Stimulated activated effector memory CD8-positive, alpha-beta T cell treated with anti-CD3 and anti-CD28 coated beads, Interleukin-12 subunit alpha, Interleukin-12 subunit beta, amount 100 ng/mL, for 72 hours (primary cell): ENCODE results near the gene DNAL1.

ENCODE experiments used
- ATAC-seq: fragments of 150-1000 bp; cut with Tn5 transposase; 2 replicates; pipeline ENCODE4 v1.10.0; 2021
- DNase-seq, 2 donors: peaks; one replicate each; pipeline ENCODE4 v3.0.0; 2021 to 2022; ENCODE audit warnings: low spot score in 2 of 2
- H3K27ac Mint-ChIP-seq: one replicate; pipeline ENCODE4 v1.8.0; 2022; ENCODE audit warnings: mild to moderate bottlenecking, mixed read lengths
- H3K36me3 Mint-ChIP-seq: one replicate; pipeline ENCODE4 v1.8.0; 2022; ENCODE audit warnings: mild to moderate bottlenecking, mixed read lengths
- H3K4me1 Mint-ChIP-seq: one replicate; pipeline ENCODE4 v1.8.0; 2022; ENCODE audit warnings: mixed read lengths
- H3K4me3 Mint-ChIP-seq: one replicate; pipeline ENCODE4 v1.8.0; 2022; ENCODE audit warnings: mild to moderate bottlenecking, mixed read lengths
- H3K9me3 Mint-ChIP-seq: one replicate; pipeline ENCODE4 v1.8.0; 2022; ENCODE audit warnings: mixed read lengths

The DNAL1 gene

DNA sequence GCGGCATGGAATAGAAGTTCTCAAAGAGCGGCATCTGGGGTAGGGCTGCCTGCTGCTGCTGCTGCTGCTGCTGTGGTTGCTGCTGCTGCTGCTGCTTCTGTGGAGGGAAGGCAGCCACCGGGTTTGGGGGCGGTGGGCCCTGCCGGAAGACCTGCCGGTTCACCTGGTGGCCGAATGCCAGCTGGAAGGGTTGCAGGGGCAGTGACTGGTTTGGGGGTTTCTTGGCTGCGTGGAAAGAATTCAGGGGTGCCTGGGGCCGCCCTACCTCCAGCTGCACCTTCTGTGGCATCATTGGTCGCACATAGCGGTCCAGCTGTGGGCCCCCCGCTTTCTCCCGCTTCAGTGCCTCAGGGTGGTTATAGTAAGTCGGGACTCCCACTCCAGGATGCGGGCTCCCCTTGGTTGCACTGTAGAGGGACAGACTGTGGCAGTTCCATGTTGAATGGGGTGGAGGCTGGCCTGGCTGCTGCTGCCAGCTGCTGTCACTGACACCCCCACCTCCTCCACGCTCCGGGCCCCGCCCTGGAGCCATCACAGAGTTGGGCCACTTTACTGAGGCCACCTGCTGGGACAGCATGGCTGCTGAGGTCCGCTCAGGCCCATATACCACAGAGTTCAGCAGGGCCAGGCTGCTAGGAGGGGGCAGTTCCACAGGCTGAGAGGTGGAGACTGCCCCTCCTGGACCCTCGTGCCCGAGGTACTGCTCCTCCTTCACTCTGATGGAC, 94.5 kb downstream of the DNAL1 start:
- H3K4me1 Mint-ChIP-seq: peaks cover 55% of the 10 kb centered on the region
- peaks cover 85% of the 10 kb centered on the region for H3K36me3 Mint-ChIP-seq

DNA sequence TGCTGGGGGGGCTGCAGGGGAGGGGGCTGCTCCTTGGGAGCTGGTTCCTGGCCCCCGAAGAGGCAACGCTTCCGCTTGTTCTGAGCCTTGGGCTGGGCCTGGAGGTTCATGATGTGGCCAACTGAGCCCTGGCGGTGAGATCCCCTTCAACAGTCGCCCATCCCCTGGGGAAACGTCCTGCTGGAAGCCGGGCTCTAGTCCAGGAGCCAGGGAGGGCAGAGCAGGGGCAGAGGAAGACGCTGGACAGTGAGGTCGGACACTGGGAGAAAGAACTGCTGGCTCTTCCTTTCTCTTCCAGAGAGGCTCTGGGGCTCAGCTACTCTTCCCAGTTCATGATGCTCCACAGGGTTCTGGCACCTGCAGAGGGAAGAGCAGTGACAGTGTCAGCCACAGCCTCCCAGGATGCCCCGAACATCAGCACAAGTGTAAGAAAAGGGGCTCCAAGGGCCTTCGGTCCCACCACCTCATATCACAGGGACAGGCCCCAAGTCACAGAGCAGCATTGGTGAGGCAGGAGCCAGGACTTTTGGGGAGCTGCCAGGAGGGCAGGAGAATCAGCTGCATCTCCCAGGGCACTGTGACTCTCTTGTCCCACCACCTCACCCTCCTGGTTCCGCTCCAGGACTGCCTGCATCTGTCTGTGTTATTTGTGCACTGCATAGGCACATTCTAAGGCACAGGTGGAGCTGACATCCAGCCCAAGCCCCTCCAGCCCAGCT, 95.3 kb downstream of the DNAL1 start:
- H3K9me3 Mint-ChIP-seq: no peaks in the 10 kb centered on the region
- peak overlapping the region; percentile 90 for H3K27ac Mint-ChIP-seq
- peaks cover 81% of the 10 kb centered on the region for H3K36me3 Mint-ChIP-seq
- H3K4me1 Mint-ChIP-seq: peaks cover 63% of the 10 kb centered on the region
- H3K4me3 Mint-ChIP-seq: no peak overlapping the region
- DNase-seq (no peak), ATAC-seq (no peak)

More for the DNA sequence above, 94.5 kb downstream of the DNAL1 start:
- no peak for ATAC-seq
- H3K4me3 Mint-ChIP-seq: no peak overlapping the region
- peak overlapping the region; percentile 90 for H3K27ac Mint-ChIP-seq
- H3K9me3 Mint-ChIP-seq: no peaks in the 10 kb centered on the region
- DNase-seq: no peak

DNA sequence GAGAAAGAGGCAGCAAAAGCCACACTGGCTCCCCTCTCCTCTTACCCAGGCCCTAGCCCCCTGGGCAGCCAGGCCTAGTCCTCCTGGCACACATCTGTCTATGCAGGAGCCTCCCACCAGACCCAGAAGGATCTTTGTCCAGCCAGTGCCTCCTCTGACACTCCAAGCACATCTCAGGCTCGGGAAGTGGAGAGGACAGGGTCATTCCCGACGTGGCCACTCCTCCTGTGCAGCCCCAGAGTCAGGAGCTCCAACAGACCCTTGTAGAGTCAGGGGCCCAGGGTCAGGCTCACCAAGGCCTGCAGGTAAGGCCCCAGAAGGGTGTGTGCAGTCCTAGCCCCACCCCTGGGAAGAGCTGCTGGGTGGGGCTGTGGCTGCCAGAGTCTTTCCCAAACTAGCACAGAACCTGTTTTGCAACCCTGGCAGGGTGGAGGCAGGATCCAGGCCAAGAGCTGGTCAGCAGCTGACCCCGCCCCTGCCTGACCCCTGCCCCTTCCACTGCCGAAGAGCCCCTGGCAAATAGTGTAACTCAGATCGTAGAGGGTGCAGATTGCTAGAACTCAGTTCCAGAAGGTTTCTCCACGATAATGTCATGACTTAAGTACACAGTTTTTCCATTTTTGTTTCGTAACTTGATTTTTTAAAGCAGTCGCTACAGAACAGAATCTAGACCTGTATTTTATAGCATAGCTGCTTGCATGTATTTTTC, 96.0 kb downstream of the DNAL1 start:
- ATAC-seq (no peak), DNase-seq (no peak)
- Mint-ChIP-seq H3K27ac (peak overlapping the region; percentile 90), H3K36me3 (peaks cover 78% of the 10 kb centered on the region), H3K4me1 (peaks cover 70% of the 10 kb centered on the region), H3K9me3 (no peaks in the 10 kb centered on the region), H3K4me3 (peak overlapping the region; percentile 86)

DNA sequence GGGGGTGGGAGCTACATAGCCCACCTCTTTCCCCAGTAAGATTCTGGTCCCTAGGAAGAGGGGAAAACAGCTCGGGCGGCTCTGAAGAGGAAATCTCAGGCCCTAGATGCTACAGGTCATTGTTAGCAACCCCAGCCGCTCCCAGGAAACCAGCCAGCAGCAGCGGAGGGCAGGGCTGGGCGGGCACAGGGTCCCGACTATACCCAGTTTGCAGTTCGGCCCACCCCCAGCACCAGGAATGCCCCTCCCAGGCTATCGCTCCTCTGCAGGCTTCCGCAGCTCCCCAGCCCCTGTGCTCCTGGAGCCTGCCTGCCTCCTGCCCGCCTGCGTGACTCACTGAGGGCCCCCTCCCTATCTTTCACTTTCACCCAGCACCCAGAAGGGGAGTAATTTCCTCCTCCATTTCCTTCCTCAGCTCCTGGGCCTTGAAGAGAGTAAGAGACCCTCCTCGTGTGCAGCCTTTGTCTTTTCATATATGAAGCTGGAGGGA, 96.6 kb downstream of the DNAL1 start:
- peak; percentile 75 for ATAC-seq
- H3K27ac Mint-ChIP-seq: peak overlapping the region; percentile 90
- H3K9me3 Mint-ChIP-seq: no peaks in the 10 kb centered on the region
- peaks cover 75% of the 10 kb centered on the region for H3K4me1 Mint-ChIP-seq
- H3K4me3 Mint-ChIP-seq: peak overlapping the region; percentile 86
- peak in 1 of 2 donors; percentile 75 for DNase-seq
- H3K36me3 Mint-ChIP-seq: peaks cover 71% of the 10 kb centered on the region

DNA sequence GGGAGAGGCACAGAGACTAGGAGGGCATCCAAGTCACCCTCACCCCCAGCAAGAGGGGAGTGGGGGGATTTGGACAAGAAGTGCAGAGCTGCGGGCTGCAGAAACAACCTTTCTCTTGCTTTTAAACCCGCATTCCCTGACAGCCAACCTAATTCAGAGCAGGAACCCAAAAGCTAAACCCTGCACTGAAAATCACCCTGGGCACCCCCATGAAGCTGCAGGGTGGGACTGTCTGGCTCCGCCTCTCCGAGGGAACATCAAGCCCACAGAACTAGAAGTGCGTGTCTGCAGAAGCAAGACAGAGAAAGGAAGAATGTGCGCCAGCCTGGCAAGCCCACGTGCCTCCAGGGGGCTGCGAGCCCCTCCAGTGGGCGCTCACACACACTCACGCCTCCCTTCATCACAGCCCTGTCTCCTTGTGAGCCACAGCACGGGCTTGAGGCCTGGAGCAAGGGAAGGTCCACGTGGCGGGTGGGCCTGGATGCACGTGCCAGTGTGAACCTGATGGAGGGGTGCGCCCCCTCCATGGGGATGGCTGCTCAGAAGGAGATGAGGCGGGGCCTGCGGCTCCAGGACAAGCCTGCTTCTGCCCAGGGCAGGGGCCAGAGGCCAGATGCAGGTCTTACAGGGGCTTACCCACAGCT, 97.2 kb downstream of the DNAL1 start:
- H3K27ac Mint-ChIP-seq: peak overlapping the region; percentile 90
- DNase-seq (no peak), ATAC-seq (peak; percentile 44)
- H3K4me1 Mint-ChIP-seq: peaks cover 80% of the 10 kb centered on the region
- H3K9me3 Mint-ChIP-seq: no peaks in the 10 kb centered on the region
- H3K4me3 Mint-ChIP-seq: peak overlapping the region; percentile 86
- H3K36me3 Mint-ChIP-seq: peaks cover 69% of the 10 kb centered on the region

DNA sequence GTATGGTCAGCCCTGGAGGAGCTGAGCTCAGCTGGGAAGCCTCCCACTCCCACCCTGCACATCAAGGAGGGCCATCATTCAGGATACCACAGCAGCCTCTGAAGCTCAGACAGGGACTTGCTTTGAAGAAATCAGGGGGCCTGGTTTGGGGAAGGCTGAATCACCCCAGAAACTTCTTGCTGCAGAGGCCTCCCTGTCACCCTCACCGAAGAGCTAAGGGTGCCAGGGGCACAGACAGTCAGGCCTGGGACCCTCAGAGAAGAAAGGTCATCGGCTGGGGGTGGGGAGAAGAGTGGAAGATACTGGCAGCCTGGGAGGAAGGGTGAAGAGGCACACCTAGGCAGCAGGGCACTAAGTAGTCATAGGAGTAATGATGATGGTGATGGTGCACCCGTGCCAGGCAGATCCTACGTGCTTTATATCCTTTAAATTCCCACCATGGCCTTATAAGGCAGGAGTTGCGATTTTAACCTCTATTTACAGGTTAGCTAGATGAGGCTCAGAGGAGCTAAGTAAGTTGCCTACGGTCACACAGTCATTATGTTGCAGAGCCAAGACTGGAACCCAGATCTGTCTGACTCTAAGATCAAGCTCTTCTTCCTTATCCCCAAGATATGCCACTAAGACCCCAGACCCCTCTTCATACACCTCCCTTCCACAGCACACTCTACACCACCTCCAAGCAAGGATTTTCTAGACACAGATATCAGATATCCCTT, 97.9 kb downstream of the DNAL1 start:
- peak; percentile 29 for ATAC-seq
- Mint-ChIP-seq H3K4me1 (peaks cover 87% of the 10 kb centered on the region), H3K36me3 (peaks cover 69% of the 10 kb centered on the region), H3K27ac (peak overlapping the region; percentile 90), H3K9me3 (no peaks in the 10 kb centered on the region), H3K4me3 (peak overlapping the region; percentile 86)
- DNase-seq: no peak

DNA sequence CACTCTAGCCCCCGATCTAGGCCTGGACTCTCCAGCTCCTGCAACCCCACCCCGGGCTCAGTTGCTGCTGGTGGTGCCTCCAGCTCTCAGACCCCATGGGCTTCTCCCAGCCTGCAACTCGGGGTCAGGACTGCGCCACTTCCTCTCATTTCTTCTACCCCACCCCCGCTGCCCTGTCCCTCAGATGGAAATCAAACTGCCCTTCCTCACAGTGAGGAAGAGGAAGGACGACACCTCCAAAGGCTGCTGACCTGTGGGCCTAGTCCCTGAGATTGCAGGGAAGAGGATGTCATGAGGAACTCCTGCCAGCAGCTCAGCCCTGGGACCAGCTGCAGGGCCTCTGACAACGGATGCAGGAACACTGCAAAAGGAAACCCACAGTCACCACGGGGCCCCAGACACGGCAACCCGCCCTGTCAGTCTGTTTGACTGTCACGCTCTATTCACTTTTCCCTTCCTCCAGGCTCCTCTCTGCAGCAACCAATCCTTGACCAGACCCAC, 98.7 kb downstream of the DNAL1 start:
- no peaks in the 10 kb centered on the region for H3K9me3 Mint-ChIP-seq
- peaks cover 94% of the 10 kb centered on the region for H3K4me1 Mint-ChIP-seq
- peaks cover 69% of the 10 kb centered on the region for H3K36me3 Mint-ChIP-seq
- ATAC-seq (peak; percentile 70), DNase-seq (peak in 1 of 2 donors; percentile 77)
- H3K4me3 Mint-ChIP-seq: peak overlapping the region; percentile 86
- peak overlapping the region; percentile 90 for H3K27ac Mint-ChIP-seq

DNA sequence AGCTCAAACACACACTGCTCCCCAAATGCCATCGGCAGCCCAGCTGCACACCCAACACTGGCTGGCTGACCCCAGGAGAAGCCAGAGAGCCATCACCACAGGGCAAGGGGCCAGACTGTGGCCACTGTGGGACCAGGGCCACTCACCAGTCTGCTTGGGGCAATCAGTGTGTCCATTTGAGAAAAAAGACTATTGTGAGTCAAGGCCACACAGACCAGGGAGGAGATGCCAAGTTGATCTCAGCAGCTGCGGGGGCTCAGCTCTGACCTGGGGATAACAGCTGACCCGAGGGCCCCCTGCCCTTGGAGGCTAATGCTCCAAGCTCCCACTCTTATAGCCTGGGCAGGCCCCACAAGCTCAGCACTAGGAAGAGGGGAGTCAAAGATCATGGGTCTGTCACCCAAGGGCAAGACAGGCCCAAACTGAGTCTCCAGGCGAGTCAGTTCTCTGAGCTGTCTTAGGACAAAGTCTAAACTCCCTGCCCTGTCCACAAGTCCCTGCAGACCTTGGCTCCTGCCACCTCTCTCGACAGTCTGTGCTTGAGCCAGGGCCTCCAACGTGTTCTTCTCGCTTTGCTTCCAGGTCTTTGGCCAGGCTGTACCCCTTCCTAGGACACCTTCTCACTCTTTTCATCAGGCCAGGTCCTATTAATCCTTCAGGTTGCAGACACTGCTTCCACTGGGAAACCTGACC, 99.5 kb downstream of the DNAL1 start:
- Mint-ChIP-seq H3K9me3 (no peaks in the 10 kb centered on the region), H3K27ac (peak overlapping the region; percentile 90), H3K36me3 (peaks cover 68% of the 10 kb centered on the region), H3K4me1 (peaks cover 95% of the 10 kb centered on the region), H3K4me3 (peak overlapping the region; percentile 86)
- no peak for DNase-seq
- ATAC-seq: peak; percentile 24

DNA sequence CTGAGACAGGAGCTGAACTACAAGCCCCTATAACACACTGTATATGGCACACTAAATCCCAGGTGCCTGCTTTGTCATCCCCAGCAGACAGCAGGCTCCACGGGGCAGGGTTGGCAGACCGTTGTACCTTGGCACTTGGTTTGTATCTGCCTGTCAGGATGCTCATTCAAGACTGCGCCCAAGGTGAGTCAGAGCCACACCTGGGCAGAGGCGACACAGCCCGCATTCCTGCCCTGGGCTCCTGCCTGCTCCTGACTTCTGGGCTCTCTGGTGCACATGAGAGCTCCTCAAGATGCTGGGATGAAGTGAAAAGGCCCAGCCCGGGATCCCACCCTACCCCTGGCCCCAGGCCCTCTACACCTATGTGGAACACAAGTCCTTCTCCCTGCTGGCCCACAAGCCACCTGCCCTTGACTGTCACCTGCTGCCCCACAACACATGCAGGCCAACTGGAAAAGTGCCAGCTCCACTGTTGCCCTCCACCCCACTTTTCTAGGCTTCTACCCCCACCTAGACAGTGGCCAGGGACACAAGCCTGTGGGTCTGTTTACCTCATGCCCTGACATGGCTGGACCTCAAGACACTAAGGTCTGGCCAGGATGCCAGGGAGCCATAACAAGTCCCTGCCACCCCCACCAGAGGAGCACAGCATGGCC, 100.2 kb downstream of the DNAL1 start:
- H3K4me1 Mint-ChIP-seq: peaks cover 98% of the 10 kb centered on the region
- H3K27ac Mint-ChIP-seq: peak overlapping the region; percentile 90
- ATAC-seq: no peak
- H3K4me3 Mint-ChIP-seq: peak overlapping the region; percentile 86
- DNase-seq: no peak
- no peaks in the 10 kb centered on the region for H3K9me3 Mint-ChIP-seq
- H3K36me3 Mint-ChIP-seq: peaks cover 61% of the 10 kb centered on the region

DNA sequence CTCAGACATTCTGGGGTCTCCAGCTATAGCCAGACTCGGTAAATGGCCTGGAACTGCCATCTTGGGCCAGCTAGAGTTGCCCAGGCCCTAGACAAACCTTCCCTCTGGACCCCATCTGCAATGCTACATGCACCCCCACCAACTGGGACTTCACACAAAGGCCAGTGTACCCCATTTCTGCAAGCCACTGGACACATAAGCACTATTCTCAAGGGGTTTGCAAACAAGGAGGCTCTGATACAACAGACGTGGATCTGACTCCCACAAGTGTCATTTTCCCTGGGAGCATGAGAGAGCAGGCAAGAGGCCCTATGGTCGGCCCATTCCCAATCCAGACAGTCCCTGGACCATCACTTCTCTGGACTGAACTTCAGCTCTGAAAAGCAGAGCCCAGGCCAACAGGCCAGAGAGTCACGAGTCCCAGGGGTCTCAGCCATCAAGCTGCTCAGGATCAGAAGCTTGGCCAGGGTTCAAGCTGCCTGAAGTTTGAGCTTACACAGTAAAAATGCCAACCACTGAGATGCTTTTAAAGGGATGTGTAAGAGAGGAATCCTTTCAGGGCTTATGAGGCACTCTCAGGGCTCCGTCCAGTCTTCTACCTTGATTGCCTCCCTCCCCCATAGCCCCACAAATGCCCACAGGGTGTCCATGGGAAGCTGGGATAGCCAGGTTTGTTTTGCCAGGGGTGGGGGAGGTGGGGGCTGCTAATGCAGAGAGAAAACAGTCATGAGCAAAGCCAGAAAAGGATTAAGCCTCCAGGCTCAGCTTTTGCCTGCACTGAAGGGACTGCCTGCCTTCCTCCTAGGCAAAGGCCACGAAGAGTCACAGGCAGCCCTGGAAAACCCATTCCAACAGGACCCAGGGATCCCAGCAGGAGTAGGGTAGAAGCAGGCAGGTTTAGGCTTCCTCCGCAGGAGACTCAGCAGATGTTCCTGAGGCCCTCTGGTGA, 101.1 kb downstream of the DNAL1 start:
- peaks cover 53% of the 10 kb centered on the region for H3K36me3 Mint-ChIP-seq
- ATAC-seq (no peak), DNase-seq (no peak)
- H3K27ac Mint-ChIP-seq: peak overlapping the region; percentile 90
- peaks cover 98% of the 10 kb centered on the region for H3K4me1 Mint-ChIP-seq
- H3K4me3 Mint-ChIP-seq: peak overlapping the region; percentile 86
- no peaks in the 10 kb centered on the region for H3K9me3 Mint-ChIP-seq

DNA sequence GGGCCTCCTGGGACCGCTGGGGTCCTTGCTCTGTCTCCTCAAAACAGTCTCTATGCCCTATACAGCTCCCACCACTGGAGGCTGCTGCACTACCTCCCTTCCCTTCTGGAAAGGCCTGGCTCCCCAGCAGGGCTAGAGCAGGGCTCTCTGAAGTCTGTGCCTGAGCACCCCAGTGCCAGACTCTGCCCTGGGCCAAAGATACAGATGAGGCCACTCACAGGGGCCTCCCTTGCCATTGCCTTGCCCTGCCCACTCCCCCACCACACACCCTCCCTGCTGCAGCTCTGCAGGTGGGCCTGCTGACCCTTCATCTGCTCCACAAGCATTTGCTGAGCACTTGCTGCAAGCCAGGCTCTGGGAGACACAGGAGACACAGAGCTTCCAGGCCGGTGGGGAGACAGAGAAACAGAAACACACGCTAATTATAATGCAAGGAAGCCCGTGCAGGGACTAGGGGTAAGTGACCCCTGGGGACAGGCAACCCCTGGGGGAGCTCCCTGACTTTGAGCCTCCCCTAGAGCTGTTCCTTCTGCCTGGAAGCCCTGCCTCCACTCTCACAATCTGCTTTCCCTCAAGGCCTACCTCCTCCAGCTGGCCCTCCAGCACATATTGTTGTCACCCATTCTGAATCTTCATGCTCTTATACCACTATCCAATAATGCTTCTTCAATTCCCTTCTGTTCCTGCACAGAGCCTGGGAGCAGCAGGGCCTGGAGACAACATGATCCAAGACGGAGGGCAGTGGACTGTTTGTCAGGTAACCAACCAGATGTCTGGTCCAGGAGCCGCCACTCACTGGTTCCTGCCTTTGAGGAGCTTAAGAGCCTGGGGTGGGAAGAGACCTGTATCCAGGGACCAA, 102.0 kb downstream of the DNAL1 start:
- peak overlapping the region; percentile 83 for H3K4me3 Mint-ChIP-seq
- no peak for ATAC-seq
- peaks cover 51% of the 10 kb centered on the region for H3K36me3 Mint-ChIP-seq
- peak overlapping the region; percentile 86 for H3K27ac Mint-ChIP-seq
- H3K4me1 Mint-ChIP-seq: peaks cover 98% of the 10 kb centered on the region
- DNase-seq: no peak
- H3K9me3 Mint-ChIP-seq: no peaks in the 10 kb centered on the region
